ENCODE results near the gene MROH8.

The MROH8 gene

GRCh38 chr20:37200926-37201826, 21.8 kb upstream of the MROH8 start:
- in situ Hi-C loops (cut with MboI; ENCODE audit: low pct_unique_long_range_greater_than_20kb, low sequenced_read_pairs) = no loop called here
- DNase-seq = no peak

- in situ Hi-C loops (cut with MboI; ENCODE audit: low pct_unique_long_range_greater_than_20kb, low sequenced_read_pairs) = no loop called here
- DNase-seq = no peak
Measured at GRCh38 chr20:37200376-37200775, 21.0 kb upstream of the MROH8 start.

GRCh38 chr20:37198932-37199660, 19.7 kb upstream of the MROH8 start:
- no peak for DNase-seq
- in situ Hi-C loops (cut with MboI; ENCODE audit: low pct_unique_long_range_greater_than_20kb, low sequenced_read_pairs) = no loop called here

- DNase-seq = peak; percentile 18
- in situ Hi-C loops (cut with MboI; ENCODE audit: low pct_unique_long_range_greater_than_20kb, low sequenced_read_pairs) = no loop called here
Measured at GRCh38 chr20:37194621-37195417, 15.5 kb upstream of the MROH8 start.

- in situ Hi-C loops (cut with MboI; ENCODE audit: low pct_unique_long_range_greater_than_20kb, low sequenced_read_pairs) = no loop called here
- DNase-seq = no peak
Measured at GRCh38 chr20:37193821-37194220, 14.5 kb upstream of the MROH8 start.

- in situ Hi-C loops (cut with MboI; ENCODE audit: low pct_unique_long_range_greater_than_20kb, low sequenced_read_pairs) = no loop called here
- no peak for DNase-seq
Measured at GRCh38 chr20:37193226-37193625, 13.9 kb upstream of the MROH8 start.

GRCh38 chr20:37192137-37192854, 12.9 kb upstream of the MROH8 start:
- in situ Hi-C loops (cut with MboI; ENCODE audit: low pct_unique_long_range_greater_than_20kb, low sequenced_read_pairs) = no loop called here

GRCh38 chr20:37190354-37191112, 11.2 kb upstream of the MROH8 start:
- in situ Hi-C loops (cut with MboI; ENCODE audit: low pct_unique_long_range_greater_than_20kb, low sequenced_read_pairs) = no loop called here
- no peak for DNase-seq

More at GRCh38 chr20:37192137-37192854, 12.9 kb upstream of the MROH8 start:
- peak; percentile 91 for DNase-seq

- DNase-seq = no peak
- in situ Hi-C loops (cut with MboI; ENCODE audit: low pct_unique_long_range_greater_than_20kb, low sequenced_read_pairs) = no loop called here
Measured at GRCh38 chr20:37189416-37190016, 10.2 kb upstream of the MROH8 start.

GRCh38 chr20:37188787-37189186, 9.4 kb upstream of the MROH8 start:
- no peak for DNase-seq
- in situ Hi-C loops (cut with MboI; ENCODE audit: low pct_unique_long_range_greater_than_20kb, low sequenced_read_pairs) = no loop called here

GRCh38 chr20:37185686-37186085, 6.3 kb upstream of the MROH8 start:
- DNase-seq = no peak
- in situ Hi-C loops (cut with MboI; ENCODE audit: low pct_unique_long_range_greater_than_20kb, low sequenced_read_pairs) = no loop called here

GRCh38 chr20:37179683-37180524, 556 bp upstream of the MROH8 start:
- in situ Hi-C loops (cut with MboI; ENCODE audit: low pct_unique_long_range_greater_than_20kb, low sequenced_read_pairs) = no loop called here
- peak; percentile 44 for DNase-seq

GRCh38 chr20:37172836-37173235, 6.5 kb downstream of the MROH8 start:
- no peak for DNase-seq
- in situ Hi-C loops (cut with MboI; ENCODE audit: low pct_unique_long_range_greater_than_20kb, low sequenced_read_pairs) = no loop called here

- DNase-seq = no peak
Measured at GRCh38 chr20:37166867-37167266, 12.5 kb downstream of the MROH8 start.

GRCh38 chr20:37165031-37165430, 14.3 kb downstream of the MROH8 start:
- DNase-seq = no peak

More at GRCh38 chr20:37166867-37167266, 12.5 kb downstream of the MROH8 start:
- in situ Hi-C loops (cut with MboI; ENCODE audit: low pct_unique_long_range_greater_than_20kb, low sequenced_read_pairs) = no loop called here

GRCh38 chr20:37163832-37164554, 15.4 kb downstream of the MROH8 start:
- no peak for DNase-seq
- in situ Hi-C loops (cut with MboI; ENCODE audit: low pct_unique_long_range_greater_than_20kb, low sequenced_read_pairs) = no loop called here

More at GRCh38 chr20:37165031-37165430, 14.3 kb downstream of the MROH8 start:
- in situ Hi-C loops (cut with MboI; ENCODE audit: low pct_unique_long_range_greater_than_20kb, low sequenced_read_pairs) = no loop called here

All from KBM-7 (cell line).